NCI-H2029 (cell line): ENCODE measurements around the gene OPCML.

Experiments
- DNase-seq: peaks from one replicate; lab custom pipeline; 2025; lab: John Stamatoyannopoulos, UW

OPCML gene

GRCh38 chr11:132894606-132895005 lies 637.7 kb downstream of the OPCML start:
- no peak for DNase-seq

DNA sequence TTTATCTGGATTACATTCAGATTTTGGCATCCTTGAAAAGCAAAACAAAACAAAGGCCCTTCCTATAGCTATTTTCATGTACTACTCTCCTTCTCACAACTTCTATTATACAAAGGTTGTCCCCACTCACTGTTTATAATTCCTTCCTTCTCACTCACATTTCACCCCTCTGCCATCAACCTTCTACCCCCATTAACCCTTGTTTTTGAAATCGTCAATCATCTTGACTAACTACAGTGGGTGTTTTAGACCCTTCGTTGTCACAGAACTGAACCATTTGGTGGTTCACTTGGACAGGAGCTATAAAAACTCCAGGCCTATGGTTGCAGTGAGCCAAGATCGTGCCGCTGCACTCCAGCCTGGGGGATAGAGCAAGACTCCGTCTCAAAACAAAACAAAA lies 639.4 kb downstream of the OPCML start:
- DNase-seq: no peak

GRCh38 chr11:132888226-132888625 lies 644.1 kb downstream of the OPCML start:
- no peak for DNase-seq

DNA sequence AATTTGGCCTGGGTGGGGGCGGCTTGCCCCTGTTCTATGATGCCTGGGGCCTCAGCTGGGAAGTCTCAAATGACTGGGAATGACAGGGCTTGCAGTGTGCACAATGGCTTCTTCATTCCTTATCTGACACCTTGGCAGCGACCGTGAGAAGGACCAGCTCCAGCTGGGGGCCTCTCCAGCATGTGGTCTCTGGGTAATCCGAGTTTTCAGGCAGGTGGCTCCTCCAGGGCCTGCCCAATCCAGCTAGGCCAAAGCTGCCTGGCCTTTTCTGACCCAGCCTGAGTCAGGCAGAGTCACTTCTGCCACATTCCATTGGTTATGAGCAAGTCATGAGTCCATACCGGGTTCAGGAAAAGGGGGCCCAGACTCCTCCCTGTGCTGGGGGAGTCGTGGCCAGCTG lies 646.0 kb downstream of the OPCML start:
- no peak for DNase-seq

DNA sequence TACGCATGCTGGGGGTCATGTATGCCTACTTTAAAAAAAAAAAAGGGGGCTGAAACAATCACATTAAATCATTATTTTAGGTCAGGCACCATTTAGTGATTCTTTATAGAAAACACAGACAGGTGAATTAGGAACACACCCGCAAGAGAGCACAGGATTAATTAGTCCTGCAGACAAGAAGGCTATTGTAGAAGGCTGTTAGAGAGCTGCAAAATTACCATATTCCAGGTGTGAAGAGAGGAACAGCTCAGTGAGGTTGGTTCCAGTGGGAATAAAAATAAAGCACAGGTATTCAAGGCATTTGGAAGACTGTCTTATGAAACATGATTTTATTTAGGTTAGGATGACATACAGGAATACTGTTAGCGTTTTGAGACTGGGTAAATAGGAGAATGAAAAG lies 649.1 kb downstream of the OPCML start:
- DNase-seq: no peak

GRCh38 chr11:132881622-132882021 lies 650.7 kb downstream of the OPCML start:
- DNase-seq: no peak

DNA sequence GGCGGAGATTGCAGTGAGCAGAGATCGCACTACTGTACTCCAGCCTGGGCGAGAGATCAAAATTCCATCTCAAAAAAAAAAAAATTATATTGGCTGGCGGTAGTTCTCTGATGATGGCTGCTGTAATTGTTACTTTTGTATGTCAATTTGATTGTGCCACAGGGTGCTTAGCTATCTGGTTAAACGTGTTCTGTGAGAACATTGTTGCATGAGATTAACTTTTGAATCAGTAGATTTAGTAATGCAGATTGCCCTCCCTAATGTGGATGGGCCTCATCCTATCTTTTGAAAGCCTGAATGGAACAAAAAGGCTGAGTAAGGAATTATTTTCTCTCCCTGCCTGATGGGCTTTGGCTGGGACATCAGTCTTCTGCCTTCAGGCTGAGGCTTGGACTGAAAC lies 654.2 kb downstream of the OPCML start:
- DNase-seq: no peak

- DNase-seq: no peak
Measured at GRCh38 chr11:132876705-132877104, 655.6 kb downstream of the OPCML start.

DNA sequence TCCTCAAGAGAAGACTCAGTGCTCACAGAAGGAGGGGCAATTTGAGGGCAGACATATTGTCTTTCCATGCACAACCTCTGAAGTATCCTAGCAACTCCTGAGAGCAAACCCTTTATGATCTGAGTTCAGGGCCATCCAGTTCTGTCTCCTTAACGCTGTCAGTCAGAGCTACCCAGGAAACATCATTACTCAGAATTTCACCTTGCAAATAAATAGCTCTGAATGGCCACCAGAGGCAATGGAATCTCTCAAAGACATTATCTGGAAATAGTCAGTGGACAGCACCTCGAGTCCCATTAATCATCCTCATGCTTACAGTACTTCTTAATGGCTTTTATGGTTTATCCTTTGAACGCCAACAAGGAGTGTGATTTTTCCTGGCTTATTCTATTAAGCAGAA lies 656.1 kb downstream of the OPCML start:
- DNase-seq: no peak

DNA sequence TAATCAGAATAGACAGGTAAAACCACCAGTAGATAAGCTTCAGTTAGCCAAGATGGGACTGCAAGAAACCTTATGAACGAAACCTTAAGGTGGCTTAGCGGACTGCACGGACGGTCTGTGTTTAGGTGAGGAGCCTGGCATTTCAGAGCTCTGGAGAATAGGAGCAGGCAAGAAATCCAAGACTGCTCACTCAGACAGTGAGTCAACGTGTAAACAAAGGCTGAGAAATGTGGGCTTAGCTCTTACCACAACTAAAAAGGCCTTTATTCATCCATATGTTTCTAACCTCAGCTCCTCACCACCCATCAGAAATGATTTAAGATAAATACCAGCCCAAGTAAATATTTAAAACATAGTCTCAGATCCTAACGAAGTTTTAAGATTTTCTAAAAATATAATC lies 657.7 kb downstream of the OPCML start:
- no peak for DNase-seq

DNA sequence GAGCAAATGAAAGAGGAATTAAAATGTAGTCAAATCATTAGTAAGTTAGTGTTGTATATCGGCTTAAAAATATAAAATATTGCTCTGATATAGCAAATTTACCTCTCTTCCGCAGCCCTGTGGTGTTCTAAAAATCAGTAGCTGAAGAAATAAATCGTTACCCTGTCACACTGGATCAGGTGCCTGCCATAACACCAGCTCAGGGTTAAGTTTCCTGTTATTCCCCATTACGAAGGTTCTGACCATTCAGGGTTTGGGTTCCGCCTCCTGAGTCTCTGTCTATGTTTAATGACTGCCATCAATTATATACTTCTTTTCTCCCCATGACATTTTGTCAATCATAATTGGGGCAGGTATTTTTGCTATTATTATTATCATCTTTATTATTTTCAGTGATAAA lies 658.5 kb downstream of the OPCML start:
- DNase-seq: no peak

GRCh38 chr11:132872211-132872610 lies 660.1 kb downstream of the OPCML start:
- no peak for DNase-seq

- no peak for DNase-seq
Measured at GRCh38 chr11:132866783-132867545, 665.3 kb downstream of the OPCML start.

DNA sequence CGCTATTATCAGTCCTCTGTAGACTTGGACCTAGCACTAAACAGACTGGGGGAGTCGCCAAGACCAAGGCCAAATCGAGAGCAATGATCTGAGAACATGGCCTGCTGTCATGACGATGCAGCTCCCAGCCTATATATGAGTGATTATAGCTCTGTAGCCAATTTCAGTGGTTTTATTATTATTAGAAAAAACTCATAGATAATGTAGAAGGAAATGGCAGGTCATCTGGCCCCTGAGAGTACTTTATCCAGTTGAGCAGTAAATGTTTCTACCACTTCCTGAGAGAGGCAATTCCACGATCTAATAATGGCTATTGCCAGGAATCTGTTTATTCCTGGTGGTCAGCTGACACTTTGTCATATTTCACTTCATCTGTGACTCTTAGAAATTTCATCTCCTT lies 666.7 kb downstream of the OPCML start:
- DNase-seq: no peak

GRCh38 chr11:132864811-132865576 lies 667.3 kb downstream of the OPCML start:
- no peak for DNase-seq

- DNase-seq: no peak
Measured at GRCh38 chr11:132862933-132863332, 669.4 kb downstream of the OPCML start.

- DNase-seq: no peak
Measured at GRCh38 chr11:132862137-132862536, 670.2 kb downstream of the OPCML start.

GRCh38 chr11:132859306-132859705 lies 673.0 kb downstream of the OPCML start:
- DNase-seq: no peak

DNA sequence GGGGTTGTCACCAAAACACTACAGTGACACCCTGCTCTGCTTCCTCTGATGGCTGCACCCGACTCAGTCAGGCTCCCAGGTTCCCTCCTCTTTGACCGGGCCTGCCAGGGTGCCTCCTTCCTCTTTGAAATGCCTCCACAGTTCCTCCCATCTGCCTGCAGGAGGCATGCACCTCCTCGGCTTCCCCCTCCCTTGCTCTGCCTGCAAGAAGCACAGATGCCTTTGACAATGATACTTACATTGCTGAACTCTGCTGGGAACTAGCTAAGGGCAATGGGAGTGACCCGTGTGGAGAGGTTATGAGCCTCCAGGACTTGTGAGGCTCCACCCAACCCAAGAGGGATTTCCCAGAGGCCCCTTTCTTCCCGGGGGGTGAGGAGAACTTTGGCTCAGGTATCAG lies 674.1 kb downstream of the OPCML start:
- DNase-seq: no peak

DNA sequence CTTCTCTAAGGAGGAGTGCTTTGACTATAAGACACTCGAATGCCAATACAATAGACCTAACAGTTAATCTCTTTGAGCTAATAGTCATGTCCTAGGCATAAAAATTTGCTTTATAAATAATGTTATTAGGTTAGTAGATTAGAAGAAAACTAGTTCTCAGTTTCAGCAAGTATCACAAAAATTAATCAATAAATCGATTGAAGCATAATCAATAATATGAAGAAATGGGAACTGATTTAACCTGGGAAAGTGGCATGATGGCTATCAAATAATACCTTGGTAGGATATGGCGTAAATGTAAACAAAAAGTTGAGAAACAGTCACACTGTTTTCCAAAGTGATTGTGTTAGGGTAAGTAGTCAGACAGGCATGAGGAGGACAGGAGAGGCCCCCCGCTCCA lies 676.3 kb downstream of the OPCML start:
- no peak for DNase-seq

DNA sequence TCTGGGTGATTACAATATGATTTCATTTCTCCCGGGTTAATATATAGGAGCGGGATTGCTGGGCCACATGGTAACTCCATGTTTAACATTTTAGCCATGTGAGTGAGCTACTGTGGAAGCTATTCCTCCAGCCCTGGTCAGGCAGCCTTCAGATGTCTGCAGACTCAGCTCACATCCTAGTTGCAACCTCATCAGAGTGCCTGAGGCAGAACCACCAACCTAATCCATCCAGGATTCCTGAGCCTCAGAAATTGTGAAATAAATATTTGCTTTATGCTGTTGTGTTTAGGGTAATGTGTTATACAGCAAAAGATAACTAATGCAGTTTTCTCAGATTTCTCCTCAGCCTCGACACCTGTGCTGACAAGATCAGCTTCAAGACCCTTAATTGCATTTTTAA lies 676.8 kb downstream of the OPCML start:
- DNase-seq: no peak

- DNase-seq: no peak
Measured at GRCh38 chr11:132853886-132854285, 678.4 kb downstream of the OPCML start.

GRCh38 chr11:132852361-132852760 lies 679.9 kb downstream of the OPCML start:
- DNase-seq: no peak

DNA sequence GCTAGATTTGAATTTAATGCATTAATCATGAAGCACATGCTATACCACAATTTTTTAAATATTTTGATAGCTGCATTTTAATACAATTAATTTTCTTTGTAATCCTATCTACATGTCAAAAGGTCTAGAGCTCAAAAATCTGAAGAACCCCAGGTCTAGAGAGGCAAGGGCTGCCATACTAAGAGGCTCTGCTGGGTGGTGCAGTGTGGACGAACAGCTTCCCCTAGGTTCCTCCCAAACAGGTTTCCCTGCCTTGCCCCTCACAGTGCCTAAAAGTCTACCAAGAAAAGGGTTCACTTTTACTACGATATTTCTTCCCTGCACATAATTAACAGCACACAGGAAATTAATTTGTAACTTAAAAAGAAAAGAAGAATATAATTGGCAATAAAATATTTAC lies 681.1 kb downstream of the OPCML start:
- no peak for DNase-seq
